SK-N-SH (cell line): Measurements from ENCODE around the gene FLYWCH2. TPM values are rescaled to one million over a fixed set of nuclear protein-coding genes. Genes with fewer than 3 reads are reported as not detected.

Experiments used
- CTCF ChIA-PET: fragments of 300-600, 350-600 bp; formaldehyde crosslinking; extraction: SDS; loops from one replicate; lab custom pipeline; 2021; lab: Yijun Ruan, JAX
- POLR2A ChIA-PET: fragments of 350-600 bp; sonication (Branson Sonifier 250); formaldehyde crosslinking; extraction: SDS; loops from one replicate; lab custom pipeline; 2020; ENCODE audit warnings: antibody characterized with exemption, inconsistent platforms; lab: Yijun Ruan, JAX
- DNase-seq: peaks from one replicate; pipeline ENCODE4 v3.0.0; 2012
- H2AFZ ChIP-seq: fragments of 200-600 bp; sonication (generic); 2 replicates; pipeline ENCODE4 v1.8.1; 2016; ENCODE audit warnings: antibody characterized with exemption, mild to moderate bottlenecking, low read depth
- H3F3A ChIP-seq: fragments of 200-600 bp; sonication (generic); replicated peaks from 2 replicates; pipeline ENCODE3; 2016; ENCODE audit warnings: antibody characterized with exemption, mild to moderate bottlenecking; ENCODE audit not compliant: insufficient read depth
- H3K27ac ChIP-seq, 2 experiments: fragments of 200-500 bp in 1 of 2; fragments of 200-600 bp in 1 of 2; sonication (Bioruptor generic) in 1 of 2; sonication (generic), shearing (Covaris generic) in 1 of 2; 2 replicates each; pipeline versions ENCODE4 v1.5.1 to v1.6.1; 2014 to 2016; ENCODE audit warnings: low read depth in 2 of 2, inconsistent platforms in 1 of 2, low read length in 1 of 2, mild to moderate bottlenecking in 1 of 2, mixed read lengths in 1 of 2
- H3K27me3 ChIP-seq: fragments of 200-600 bp; sonication (generic), shearing (Covaris generic); 2 replicates; pipeline ENCODE4 v1.6.1; 2016; ENCODE audit warnings: mixed run types; ENCODE audit not compliant: insufficient read depth
- H3K36me3 ChIP-seq, 2 experiments: fragments of 200-500 bp in 1 of 2; fragments of 200-600 bp in 1 of 2; sonication (Bioruptor generic) in 1 of 2; sonication (generic) in 1 of 2; replicated peaks in 1 of 2; 2 replicates each; pipeline versions ENCODE3 to v1.5.1; 2014 to 2016; ENCODE audit warnings: low read length in 1 of 2, mild to moderate bottlenecking in 1 of 2; ENCODE audit not compliant: insufficient read depth in 2 of 2, control insufficient read depth in 1 of 2
- H3K4me1 ChIP-seq, 2 experiments: fragments of 200-500 bp in 1 of 2; fragments of 200-600 bp in 1 of 2; sonication (Bioruptor generic) in 1 of 2; sonication (generic), shearing (Covaris generic) in 1 of 2; 2 replicates each; pipeline versions ENCODE4 v1.5.1 to v1.6.1; 2014 to 2016; ENCODE audit warnings: low read depth in 1 of 2, low read length in 1 of 2, mixed run types in 1 of 2; ENCODE audit not compliant: insufficient read depth in 2 of 2, control insufficient read depth in 1 of 2
- H3K4me2 ChIP-seq: fragments of 200-600 bp; sonication (generic), shearing (Covaris generic); 2 replicates; pipeline ENCODE4 v1.6.1; 2017; ENCODE audit warnings: mixed run types
- H3K4me3 ChIP-seq, 2 experiments: fragments of 200-500 bp in 1 of 2; fragments of 200-600 bp in 1 of 2; sonication (Bioruptor generic) in 1 of 2; sonication (generic), shearing (Covaris generic) in 1 of 2; 2 replicates each; pipeline versions ENCODE4 v1.5.1 to v1.8.1; 2014 to 2016; ENCODE audit warnings: low read depth in 2 of 2, inconsistent platforms in 1 of 2, low read length in 1 of 2, mild to moderate bottlenecking in 1 of 2, mixed read lengths in 1 of 2, moderate library complexity in 1 of 2
- H3K79me2 ChIP-seq: fragments of 200-600 bp; sonication (generic); 2 replicates; pipeline ENCODE4 v1.8.1; 2017; ENCODE audit warnings: mild to moderate bottlenecking; ENCODE audit not compliant: insufficient read depth
- H3K9ac ChIP-seq: fragments of 200-600 bp; sonication (generic); 2 replicates; pipeline ENCODE4 v1.6.1; 2017; ENCODE audit warnings: mixed run types
- H3K9me2 ChIP-seq: fragments of 200-600 bp; sonication (generic); 2 replicates; pipeline ENCODE4 v1.6.1; 2017; ENCODE audit warnings: mixed run types
- H3K9me3 ChIP-seq: fragments of 200-600 bp; sonication (generic); 2 replicates; pipeline ENCODE4 v1.6.1; 2017; ENCODE audit warnings: mixed run types, mild to moderate bottlenecking, moderate library complexity
- H4K20me1 ChIP-seq: fragments of 200-600 bp; sonication (generic); 2 replicates; pipeline ENCODE4 v1.6.1; 2017; ENCODE audit warnings: mild to moderate bottlenecking, mixed run types; ENCODE audit not compliant: insufficient read depth
- CTCF ChIP-seq: fragments of 200-600 bp; sonication (generic); IDR thresholded peaks from 2 replicates; pipeline ENCODE4 v1.6.1; 2017; ENCODE audit warnings: antibody characterized with exemption, mild to moderate bottlenecking, moderate library complexity
- EZH2phosphoT487 ChIP-seq: fragments of 200-600 bp; sonication (generic); IDR thresholded peaks from 2 replicates; pipeline ENCODE4 v1.6.1; 2017; ENCODE audit warnings: low read depth, mixed run types, mild to moderate bottlenecking, antibody characterized with exemption, moderate library complexity, borderline replicate concordance
- NRF1 ChIP-seq: IDR thresholded peaks from 2 replicates; pipeline ENCODE4 v1.6.1; 2012; ENCODE audit warnings: low read depth, mild to moderate bottlenecking, low read length
- POLR2AphosphoS5 ChIP-seq: IDR thresholded peaks from 2 replicates; pipeline ENCODE4 v1.6.1; 2012; ENCODE audit warnings: low read depth, low read length
- RXRA ChIP-seq: IDR thresholded peaks from 2 replicates; pipeline ENCODE4 v1.4.0; 2012; ENCODE audit warnings: low read depth, mild to moderate bottlenecking, borderline replicate concordance
- SIN3A ChIP-seq: IDR thresholded peaks from 2 replicates; pipeline ENCODE4 v1.6.1; 2012; ENCODE audit warnings: low read depth, mild to moderate bottlenecking, low read length, moderate library complexity, borderline replicate concordance
- SMC3 ChIP-seq: IDR thresholded peaks from 2 replicates; pipeline ENCODE4 v1.6.1; 2012; ENCODE audit warnings: low read depth, low read length, improper control_type of control experiment
- TAF1 ChIP-seq: IDR thresholded peaks from 2 replicates; pipeline ENCODE4 v1.6.1; 2012; ENCODE audit warnings: low read depth, mild to moderate bottlenecking, low read length, moderate library complexity, borderline replicate concordance
- TCF12 ChIP-seq: IDR thresholded peaks from 2 replicates; pipeline ENCODE4 v1.4.0; 2012
- TEAD4 ChIP-seq: IDR thresholded peaks from 2 replicates; pipeline ENCODE4 v1.4.0; 2012; ENCODE audit warnings: mild to moderate bottlenecking, borderline replicate concordance; ENCODE audit not compliant: insufficient read depth
- YY1 ChIP-seq: IDR thresholded peaks from 2 replicates; pipeline ENCODE4 v1.4.0; 2012; ENCODE audit warnings: low read depth, mild to moderate bottlenecking
- ZBTB33 ChIP-seq: IDR thresholded peaks from 2 replicates; pipeline ENCODE4 v1.4.0; 2012; ENCODE audit warnings: low read depth, borderline replicate concordance
- WGBS: methylation state at CpG from one replicate; pipeline ENCODE4 v1.1.6; 2017; ENCODE audit warnings: low lambda C conversion rate; 5-methylcytosine and 5-hydroxymethylcytosine counted together
- polyA plus RNA-seq, 3 experiments: library from polyadenylated mRNA; depleted of rRNA; stranded (reverse); fragments of >200 nt; gene quantifications; 2 replicates each; pipeline ENCODE4 v1.2.3, GENCODE V29; 2012
- TF ChIP-seq, protein P1 (sequence below): IDR thresholded peaks from 2 replicates; pipeline ENCODE4; 2012
- TF ChIP-seq, protein P2 (sequence below): IDR thresholded peaks from 2 replicates; pipeline ENCODE4 v1.4.0; 2012; ENCODE audit warnings: low read depth

Gene FLYWCH2
- polyA plus RNA-seq, 1 of the 3 experiments (the other 2 are of a cell fraction), result 64.8 TPM

- no peaks in the 10 kb centered on the region for H3K9me2 ChIP-seq
- H3K79me2 ChIP-seq, result no peaks in the 10 kb centered on the region
- peaks cover 0 to 4% of the 10 kb centered on the region in 2 experiments; a peak in 1 of 4 replicates for H3K4me1 ChIP-seq
- H3K27ac ChIP-seq, result no peak overlapping the region
- CTCF ChIA-PET, result interaction anchor here (2.7 kb wide), 2 partner anchors 79 to 86 kb away, joined by 18 to 25 read pairs; no protein-coding TSS in a partner anchor
- no peaks in the 10 kb centered on the region for H3K9me3 ChIP-seq
- WGBS, result 90% methylated on average over 5 of the region's 12 CpGs
- H4K20me1 ChIP-seq, result no peaks in the 10 kb centered on the region
- H3K4me2 ChIP-seq, result no peak overlapping the region
- H3K4me3 ChIP-seq, result no peak overlapping the region
- TF ChIP-seq YY1, result no peak
- H3K9ac ChIP-seq, result no peak overlapping the region
- H3K36me3 ChIP-seq, result no peaks in the 10 kb centered on the region
- DNase-seq, result no peak
- H2AFZ ChIP-seq, result no peak overlapping the region
- no peaks in the 10 kb centered on the region for H3K27me3 ChIP-seq
- POLR2A ChIA-PET, result no interaction called here
- H3F3A ChIP-seq, result peaks cover 2% of the 10 kb centered on the region
Observed at GRCh38 chr16:2840914-2841313, 42.1 kb upstream of the FLYWCH2 start.

GRCh38 chr16:2841606-2842339 is 41.2 kb upstream of the FLYWCH2 start:
- H3K4me2 ChIP-seq, result no peak overlapping the region
- CTCF ChIA-PET, result interaction anchor here (0.5 to 2.4 kb wide), 4 partner anchors 18 to 79 kb away, joined by 3 to 11 read pairs (median 4); no protein-coding TSS in a partner anchor

More at GRCh38 chr16:2841606-2842339, 41.2 kb upstream of the FLYWCH2 start:
- Histone ChIP-seq H3K4me1 (no peaks in the 10 kb centered on the region; a peak in 1 of 4 replicates), H3K27ac (no peak overlapping the region), H4K20me1 (no peaks in the 10 kb centered on the region), H3K9me2 (no peaks in the 10 kb centered on the region), H3F3A (no peaks in the 10 kb centered on the region), H3K9ac (no peak overlapping the region), H3K27me3 (no peaks in the 10 kb centered on the region), H3K36me3 (no peaks in the 10 kb centered on the region), H2AFZ (no peak overlapping the region), H3K4me3 (no peak overlapping the region), H3K79me2 (no peaks in the 10 kb centered on the region), H3K9me3 (no peaks in the 10 kb centered on the region)
- DNase-seq, result no peak
- POLR2A ChIA-PET, result no interaction called here
- TF ChIP-seq TEAD4 (no peak), TCF12 (no peak), YY1 (no peak), RXRA (no peak), CTCF (no peak), SMC3 (no peak), TAF1 (no peak), NRF1 (no peak), EZH2phosphoT487 (no peak), SIN3A (no peak), ZBTB33 (no peak), POLR2AphosphoS5 (no peak)
- TF ChIP-seq, protein P1, sequence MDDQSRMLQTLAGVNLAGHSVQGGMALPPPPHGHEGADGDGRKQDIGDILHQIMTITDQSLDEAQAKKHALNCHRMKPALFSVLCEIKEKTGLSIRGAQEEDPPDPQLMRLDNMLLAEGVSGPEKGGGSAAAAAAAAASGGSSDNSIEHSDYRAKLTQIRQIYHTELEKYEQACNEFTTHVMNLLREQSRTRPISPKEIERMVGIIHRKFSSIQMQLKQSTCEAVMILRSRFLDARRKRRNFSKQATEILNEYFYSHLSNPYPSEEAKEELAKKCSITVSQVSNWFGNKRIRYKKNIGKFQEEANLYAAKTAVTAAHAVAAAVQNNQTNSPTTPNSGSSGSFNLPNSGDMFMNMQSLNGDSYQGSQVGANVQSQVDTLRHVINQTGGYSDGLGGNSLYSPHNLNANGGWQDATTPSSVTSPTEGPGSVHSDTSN, result no peak
- TF ChIP-seq, protein P2, sequence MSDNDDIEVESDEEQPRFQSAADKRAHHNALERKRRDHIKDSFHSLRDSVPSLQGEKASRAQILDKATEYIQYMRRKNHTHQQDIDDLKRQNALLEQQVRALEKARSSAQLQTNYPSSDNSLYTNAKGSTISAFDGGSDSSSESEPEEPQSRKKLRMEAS, result no peak
- 90% methylated on average over 6 of the region's 18 CpGs for WGBS
